Bone marrow (tissue), 2 donors: ENCODE data around the gene NARS2.
A peak's percentile ranks its signal among the peaks of the same experiment; 100 is the strongest.
"Not testable (repeated sequence)": the region's sequence is repeated elsewhere in the genome, so short reads cannot be mapped to it uniquely, and the experiment has no call there.

Experiments
- DNase-seq, 2 donors: peaks; one replicate each; lab custom pipeline; 2025; lab: John Stamatoyannopoulos, UW

NARS2 gene

GRCh38 chr11:78541537-78541936, 33.1 kb downstream of the NARS2 start:
- DNase-seq = no peak

- DNase-seq = no peak
These were observed 34.4 kb downstream of the NARS2 start for GRCh38 chr11:78540256-78540655.

GRCh38 chr11:78539506-78539905, 35.2 kb downstream of the NARS2 start:
- DNase-seq = no peak

- DNase-seq = no peak
These were observed 37.7 kb downstream of the NARS2 start for GRCh38 chr11:78536933-78537332.

- no peak for DNase-seq
These were observed 38.7 kb downstream of the NARS2 start for GRCh38 chr11:78535920-78536319.

- DNase-seq = no peak
These were observed 39.6 kb downstream of the NARS2 start for GRCh38 chr11:78535027-78535426.

GRCh38 chr11:78533399-78533798, 41.3 kb downstream of the NARS2 start:
- peak in 1 of 2 donors; percentile 42 for DNase-seq

GRCh38 chr11:78532991-78533390, 41.7 kb downstream of the NARS2 start:
- no peak for DNase-seq

- no peak for DNase-seq
These were observed 48.0 kb downstream of the NARS2 start for GRCh38 chr11:78526497-78527146.

GRCh38 chr11:78525720-78526119, 48.9 kb downstream of the NARS2 start:
- DNase-seq = no peak

- no peak for DNase-seq
These were observed 54.4 kb downstream of the NARS2 start for GRCh38 chr11:78520230-78520629.

GRCh38 chr11:78516281-78516680, 58.4 kb downstream of the NARS2 start:
- DNase-seq = no peak

GRCh38 chr11:78514922-78515502, 59.7 kb downstream of the NARS2 start:
- DNase-seq = no peak

- not testable (repeated sequence) for DNase-seq
These were observed 61.6 kb downstream of the NARS2 start for GRCh38 chr11:78513085-78513484.

GRCh38 chr11:78510597-78510996, 64.1 kb downstream of the NARS2 start:
- no peak for DNase-seq

GRCh38 chr11:78510025-78510596, 64.6 kb downstream of the NARS2 start:
- no peak for DNase-seq

GRCh38 chr11:78504708-78505107, 70.0 kb downstream of the NARS2 start:
- DNase-seq = no peak

- no peak for DNase-seq
These were observed 70.5 kb downstream of the NARS2 start for GRCh38 chr11:78504181-78504580.

- no peak for DNase-seq
These were observed 74.7 kb downstream of the NARS2 start for GRCh38 chr11:78499971-78500370.

- DNase-seq = no peak
These were observed 77.4 kb downstream of the NARS2 start for GRCh38 chr11:78497293-78497692.

- no peak for DNase-seq
These were observed 81.2 kb downstream of the NARS2 start for GRCh38 chr11:78493413-78493975.

- DNase-seq = no peak
These were observed 81.7 kb downstream of the NARS2 start for GRCh38 chr11:78492973-78493372.

GRCh38 chr11:78489184-78489583, 85.5 kb downstream of the NARS2 start:
- DNase-seq = no peak
